ENCODE results near the gene DYNC1H1.

DNA sequence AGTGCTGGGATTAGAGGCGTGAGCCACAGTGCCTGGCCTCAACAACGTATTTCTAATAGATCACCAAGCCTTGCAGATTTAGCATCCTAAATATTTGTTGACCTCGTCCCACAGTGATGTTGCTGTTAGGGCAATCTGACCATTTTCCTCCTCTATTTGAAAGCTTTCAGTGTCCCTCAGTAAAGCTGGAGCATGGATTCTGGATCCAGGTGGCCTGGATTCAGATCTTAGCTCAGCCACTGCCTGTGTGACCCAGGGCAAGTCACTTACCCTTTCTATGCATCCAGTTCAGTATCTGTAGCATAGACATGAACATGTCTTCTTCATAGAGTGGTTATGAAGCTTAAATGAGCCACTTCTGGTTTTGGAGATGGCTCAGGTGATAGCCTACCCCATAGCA, 126.3 kb downstream of the DYNC1H1 start:
- no peak for TF ChIP-seq CTCF (conservative IDR thresholded peaks at IDR 0.05; ENCODE audit: low read depth in 2 of 2)
- TF ChIP-seq POLR2AphosphoS5 (IDR thresholded peaks at IDR 0.05; ENCODE audit: low read depth) = no peak
- no peak for TF ChIP-seq STAT1 (IDR thresholded peaks at IDR 0.05; ENCODE audit: unreplicated experiment)
- no peak for TF ChIP-seq EZH2 (IDR thresholded peaks at IDR 0.05; ENCODE audit: low read depth, unreplicated experiment)
- TF ChIP-seq, protein P1, sequence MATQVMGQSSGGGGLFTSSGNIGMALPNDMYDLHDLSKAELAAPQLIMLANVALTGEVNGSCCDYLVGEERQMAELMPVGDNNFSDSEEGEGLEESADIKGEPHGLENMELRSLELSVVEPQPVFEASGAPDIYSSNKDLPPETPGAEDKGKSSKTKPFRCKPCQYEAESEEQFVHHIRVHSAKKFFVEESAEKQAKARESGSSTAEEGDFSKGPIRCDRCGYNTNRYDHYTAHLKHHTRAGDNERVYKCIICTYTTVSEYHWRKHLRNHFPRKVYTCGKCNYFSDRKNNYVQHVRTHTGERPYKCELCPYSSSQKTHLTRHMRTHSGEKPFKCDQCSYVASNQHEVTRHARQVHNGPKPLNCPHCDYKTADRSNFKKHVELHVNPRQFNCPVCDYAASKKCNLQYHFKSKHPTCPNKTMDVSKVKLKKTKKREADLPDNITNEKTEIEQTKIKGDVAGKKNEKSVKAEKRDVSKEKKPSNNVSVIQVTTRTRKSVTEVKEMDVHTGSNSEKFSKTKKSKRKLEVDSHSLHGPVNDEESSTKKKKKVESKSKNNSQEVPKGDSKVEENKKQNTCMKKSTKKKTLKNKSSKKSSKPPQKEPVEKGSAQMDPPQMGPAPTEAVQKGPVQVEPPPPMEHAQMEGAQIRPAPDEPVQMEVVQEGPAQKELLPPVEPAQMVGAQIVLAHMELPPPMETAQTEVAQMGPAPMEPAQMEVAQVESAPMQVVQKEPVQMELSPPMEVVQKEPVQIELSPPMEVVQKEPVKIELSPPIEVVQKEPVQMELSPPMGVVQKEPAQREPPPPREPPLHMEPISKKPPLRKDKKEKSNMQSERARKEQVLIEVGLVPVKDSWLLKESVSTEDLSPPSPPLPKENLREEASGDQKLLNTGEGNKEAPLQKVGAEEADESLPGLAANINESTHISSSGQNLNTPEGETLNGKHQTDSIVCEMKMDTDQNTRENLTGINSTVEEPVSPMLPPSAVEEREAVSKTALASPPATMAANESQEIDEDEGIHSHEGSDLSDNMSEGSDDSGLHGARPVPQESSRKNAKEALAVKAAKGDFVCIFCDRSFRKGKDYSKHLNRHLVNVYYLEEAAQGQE (IDR thresholded peaks at IDR 0.05; ENCODE audit: unreplicated experiment) = no peak
